ENCODE measurements around the gene HAVCR1. TPM values are rescaled to one million over a fixed set of nuclear protein-coding genes. Genes with fewer than 3 reads are reported as not detected.
"Not testable (repeated sequence)": the region's sequence is repeated elsewhere in the genome, so short reads cannot be mapped to it uniquely, and the experiment has no call there.

Gene HAVCR1
- total and polyA plus RNA-seq, 8 donors: 0.18 TPM; not detected in 7

DNA sequence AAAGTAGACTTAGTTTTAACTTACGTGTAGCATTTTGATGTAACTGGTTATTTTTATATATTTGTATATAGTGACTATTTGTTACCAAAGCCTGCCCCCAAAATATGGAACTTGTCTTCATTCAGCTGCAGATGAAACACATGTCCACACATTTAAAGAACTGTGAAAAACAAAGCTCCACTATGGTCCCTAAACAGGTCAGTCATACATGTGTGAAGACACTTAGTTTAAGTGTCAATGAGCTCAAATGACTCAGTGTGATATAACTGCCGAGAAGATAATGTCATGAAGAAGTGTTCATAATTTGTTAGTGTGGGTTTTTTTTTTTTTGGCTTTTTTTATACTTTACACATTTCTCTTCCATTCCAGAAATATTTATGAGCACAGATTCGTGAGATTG, 28.2 kb downstream of the HAVCR1 start:
- FAIRE-seq (no peak), DNase-seq (no peak), ATAC-seq (no peak)
- H3K4me1 ChIP-seq: no peaks in the 10 kb centered on the region
- intact Hi-C loops (cut with DNase I): no loop called here
- no peak overlapping the region for H3K4me3 ChIP-seq
- WGBS, 2 donors: 31 to 55% methylated on average over 3 of the region's 3 CpGs
- H3K36me3 ChIP-seq: no peaks in the 10 kb centered on the region
- no peaks in the 10 kb centered on the region for H3K27me3 ChIP-seq
- H3K27ac ChIP-seq: no peak overlapping the region
- TF ChIP-seq, protein P1, sequence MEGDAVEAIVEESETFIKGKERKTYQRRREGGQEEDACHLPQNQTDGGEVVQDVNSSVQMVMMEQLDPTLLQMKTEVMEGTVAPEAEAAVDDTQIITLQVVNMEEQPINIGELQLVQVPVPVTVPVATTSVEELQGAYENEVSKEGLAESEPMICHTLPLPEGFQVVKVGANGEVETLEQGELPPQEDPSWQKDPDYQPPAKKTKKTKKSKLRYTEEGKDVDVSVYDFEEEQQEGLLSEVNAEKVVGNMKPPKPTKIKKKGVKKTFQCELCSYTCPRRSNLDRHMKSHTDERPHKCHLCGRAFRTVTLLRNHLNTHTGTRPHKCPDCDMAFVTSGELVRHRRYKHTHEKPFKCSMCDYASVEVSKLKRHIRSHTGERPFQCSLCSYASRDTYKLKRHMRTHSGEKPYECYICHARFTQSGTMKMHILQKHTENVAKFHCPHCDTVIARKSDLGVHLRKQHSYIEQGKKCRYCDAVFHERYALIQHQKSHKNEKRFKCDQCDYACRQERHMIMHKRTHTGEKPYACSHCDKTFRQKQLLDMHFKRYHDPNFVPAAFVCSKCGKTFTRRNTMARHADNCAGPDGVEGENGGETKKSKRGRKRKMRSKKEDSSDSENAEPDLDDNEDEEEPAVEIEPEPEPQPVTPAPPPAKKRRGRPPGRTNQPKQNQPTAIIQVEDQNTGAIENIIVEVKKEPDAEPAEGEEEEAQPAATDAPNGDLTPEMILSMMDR (IDR thresholded peaks at IDR 0.05): no peak
- no peaks in the 10 kb centered on the region for H3K9me3 ChIP-seq

DNA sequence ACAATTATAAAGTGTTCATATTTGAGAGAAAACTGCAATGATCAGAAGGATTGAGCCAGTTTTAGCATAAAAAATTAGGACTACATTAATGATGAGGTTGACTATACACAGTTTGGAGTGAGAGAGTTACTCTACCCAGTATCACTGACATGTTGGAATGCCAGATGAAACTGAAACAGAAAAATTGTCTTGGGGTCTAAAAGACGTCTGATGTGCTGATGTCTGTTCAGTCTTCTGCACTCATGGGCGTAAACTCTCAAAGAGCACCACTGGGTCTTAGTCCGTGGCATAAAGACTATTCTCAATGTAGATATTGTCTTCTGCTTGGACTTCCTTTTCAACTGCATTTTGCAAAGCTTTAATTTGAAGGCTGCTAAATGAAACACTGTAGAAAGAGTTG, 29.5 kb downstream of the HAVCR1 start:
- no peak for ATAC-seq

DNA sequence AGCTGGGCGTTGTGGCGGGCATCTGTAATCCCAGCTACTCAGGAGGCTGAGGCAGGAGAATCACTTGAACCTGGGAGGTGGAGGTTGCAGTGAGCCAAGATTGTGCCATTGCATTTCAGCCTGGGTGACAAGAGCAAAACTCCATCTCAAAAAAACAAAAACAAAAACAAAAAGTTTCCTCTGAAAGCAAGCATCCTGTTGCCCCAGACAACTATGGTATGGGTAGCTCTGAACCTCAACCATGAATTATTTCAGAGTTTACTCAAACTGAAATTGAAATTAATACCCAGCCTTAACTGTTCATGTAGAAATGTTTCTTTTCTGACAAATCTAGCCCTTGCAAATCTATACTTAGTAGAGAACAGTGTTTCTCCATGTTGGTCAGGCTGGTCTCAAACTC, 31.3 kb downstream of the HAVCR1 start:
- H3K27me3 ChIP-seq; H3K36me3 ChIP-seq; H3K4me1 ChIP-seq; DNase-seq; H3K4me3 ChIP-seq; H3K9me3 ChIP-seq; H3K27ac ChIP-seq; intact Hi-C loops (cut with DNase I); FAIRE-seq; ATAC-seq: not testable (repeated sequence)
- WGBS, 2 donors: 71 to 87% methylated on average over 2 of the region's 2 CpGs

More for the DNA sequence above, 29.5 kb downstream of the HAVCR1 start:
- H3K36me3 ChIP-seq: no peaks in the 10 kb centered on the region
- no peak overlapping the region for H3K4me3 ChIP-seq
- no peaks in the 10 kb centered on the region for H3K4me1 ChIP-seq
- H3K9me3 ChIP-seq: no peaks in the 10 kb centered on the region
- intact Hi-C loops (cut with DNase I): no loop called here
- WGBS, 2 donors: 53 to 65% methylated on average over 3 of the region's 3 CpGs
- FAIRE-seq: no peak
- no peak overlapping the region for H3K27ac ChIP-seq
- TF ChIP-seq, protein P1 (IDR thresholded peaks at IDR 0.05): no peak
- no peak for DNase-seq
- no peaks in the 10 kb centered on the region for H3K27me3 ChIP-seq

DNA sequence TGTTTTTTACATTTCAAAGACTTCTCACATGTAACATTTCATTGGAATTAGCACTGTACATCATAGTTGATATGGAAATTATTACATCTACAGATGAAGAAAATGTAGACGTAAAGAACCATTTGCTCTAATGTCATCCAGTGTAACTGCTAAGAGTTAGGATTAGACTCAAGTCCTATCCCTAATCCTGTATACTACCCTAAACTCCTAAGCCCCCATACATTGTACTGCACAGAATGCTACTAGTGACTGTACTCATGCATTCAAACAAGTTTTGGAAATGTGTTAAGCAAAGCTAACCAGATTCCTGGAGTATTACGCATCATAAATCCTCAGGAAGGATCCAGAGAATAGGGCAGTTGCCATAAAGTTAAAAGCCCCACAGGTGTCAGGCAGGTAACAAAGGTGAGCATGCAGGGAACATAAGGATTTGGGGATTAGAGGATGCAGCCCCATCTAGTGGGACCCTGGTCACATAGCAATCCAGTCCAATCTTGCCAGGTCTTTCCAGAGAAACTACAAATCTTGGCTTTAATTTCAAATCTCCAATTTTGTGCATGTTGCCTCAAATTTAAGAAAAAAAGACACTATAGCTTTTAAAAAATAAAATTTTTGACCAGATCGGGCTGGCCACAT, 32.0 kb downstream of the HAVCR1 start:
- TF ChIP-seq, protein P1 (IDR thresholded peaks at IDR 0.05): peak in 3 of 4 donors; percentile 34 to 42 (median 38)
- Histone ChIP-seq H3K27ac (no peak overlapping the region), H3K36me3 (no peaks in the 10 kb centered on the region), H3K9me3 (no peaks in the 10 kb centered on the region), H3K4me3 (no peak overlapping the region), H3K4me1 (no peaks in the 10 kb centered on the region), H3K27me3 (no peaks in the 10 kb centered on the region)
- intact Hi-C loops (cut with DNase I): no loop called here
- FAIRE-seq (no peak), DNase-seq (peak in 1 of 6 donors; percentile 13), ATAC-seq (peak in 3 of 4 donors; percentile 54 to 71 (median 60))
- WGBS, 2 donors: 44 to 52% methylated on average over 3 of the region's 3 CpGs

DNA sequence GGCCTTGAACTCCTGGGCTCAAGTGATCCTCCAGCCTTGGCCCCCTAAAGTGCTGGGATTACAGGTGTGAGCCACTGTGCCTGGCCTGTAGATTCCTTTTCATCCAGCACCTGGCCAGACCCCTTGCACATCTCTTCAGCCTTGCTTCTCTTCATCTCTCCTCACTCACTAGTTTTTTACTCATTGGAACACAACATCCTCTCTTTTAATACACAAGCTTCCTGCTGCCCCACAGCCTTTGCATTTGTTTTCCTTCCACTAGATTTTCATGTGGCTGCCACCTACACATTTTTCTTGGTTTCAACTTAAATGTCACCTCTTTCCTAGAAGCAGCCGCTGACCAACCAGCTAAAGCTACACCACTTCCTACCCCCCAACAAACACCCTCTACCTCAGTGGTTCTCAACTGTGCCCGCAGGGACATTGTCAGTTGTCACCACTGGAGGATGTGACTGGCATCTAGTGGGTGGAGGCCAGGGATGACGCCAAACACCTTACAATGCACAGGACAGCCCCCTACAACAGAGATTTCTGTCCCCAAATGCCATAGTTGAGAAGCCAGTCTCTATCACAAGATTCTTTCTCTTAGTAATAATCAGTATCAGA, 33.7 kb downstream of the HAVCR1 start:
- H3K9me3 ChIP-seq: no peaks in the 10 kb centered on the region
- intact Hi-C loops (cut with DNase I): no loop called here
- DNase-seq (no peak), ATAC-seq (no peak), FAIRE-seq (no peak)
- TF ChIP-seq, protein P1 (IDR thresholded peaks at IDR 0.05): no peak
- WGBS, 2 donors: 64 to 93% methylated on average over 3 of the region's 3 CpGs
- no peak overlapping the region for H3K27ac ChIP-seq
- no peak overlapping the region for H3K4me3 ChIP-seq
- no peaks in the 10 kb centered on the region for H3K4me1 ChIP-seq
- H3K36me3 ChIP-seq: no peaks in the 10 kb centered on the region
- no peaks in the 10 kb centered on the region for H3K27me3 ChIP-seq
